HG02678 (cell line): Measurements from ENCODE around the gene NR6A1.
"Not testable (repeated sequence)": the region's sequence is repeated elsewhere in the genome, so short reads cannot be mapped to it uniquely, and the experiment has no call there.

ENCODE experiments used
- ATAC-seq: cut with Tn5 transposase; IDR thresholded peaks from one replicate; pipeline ENCODE4 v1.9.1; 2021; ENCODE audit warnings: mild to moderate bottlenecking, moderate library complexity; ENCODE audit not compliant: unreplicated experiment

NR6A1 gene

GRCh38 chr9:124761710-124762109 is 9.4 kb downstream of the NR6A1 start:
- ATAC-seq: no peak

DNA sequence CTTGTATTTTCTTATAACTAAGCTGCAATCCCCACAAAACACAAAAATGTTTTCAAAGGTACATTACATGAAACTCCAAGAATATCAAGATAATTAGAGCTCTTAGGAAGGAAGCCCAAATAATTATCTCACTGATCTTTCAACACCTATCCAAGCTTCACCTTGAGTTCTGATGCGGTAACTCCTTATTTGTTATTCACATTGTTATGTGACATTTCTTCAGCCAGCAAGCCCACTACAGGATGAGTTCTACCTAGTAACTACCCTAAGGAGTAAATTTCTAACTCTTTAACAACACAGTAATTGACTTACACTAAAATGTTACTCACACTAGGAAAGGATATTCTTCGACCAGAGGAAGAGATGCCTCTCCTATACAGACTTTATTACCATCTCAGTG is 9.9 kb downstream of the NR6A1 start:
- no peak for ATAC-seq

DNA sequence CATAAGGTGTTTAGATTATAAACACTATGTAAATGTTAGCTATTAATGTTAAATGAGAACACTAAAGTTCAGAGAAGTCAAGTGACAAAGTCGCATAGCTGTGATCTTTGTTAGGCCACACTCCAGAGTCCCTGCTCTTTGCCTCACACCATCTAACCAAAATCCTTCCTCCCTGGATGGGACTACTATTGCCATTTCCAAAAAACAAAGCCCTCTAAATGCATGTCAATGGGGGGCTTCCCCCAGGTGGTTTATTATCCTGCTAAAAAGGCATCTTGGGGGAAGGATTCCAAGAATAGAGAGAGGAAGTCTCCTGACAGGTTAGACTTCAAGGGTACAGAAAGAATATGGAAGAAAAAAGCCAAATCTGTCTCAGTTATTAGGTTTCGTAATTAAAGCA is 10.4 kb downstream of the NR6A1 start:
- no peak for ATAC-seq

GRCh38 chr9:124759327-124759726 is 11.8 kb downstream of the NR6A1 start:
- no peak for ATAC-seq

- no peak for ATAC-seq
Observed at GRCh38 chr9:124758691-124759090, 12.4 kb downstream of the NR6A1 start.

GRCh38 chr9:124758061-124758460 is 13.1 kb downstream of the NR6A1 start:
- ATAC-seq: no peak

DNA sequence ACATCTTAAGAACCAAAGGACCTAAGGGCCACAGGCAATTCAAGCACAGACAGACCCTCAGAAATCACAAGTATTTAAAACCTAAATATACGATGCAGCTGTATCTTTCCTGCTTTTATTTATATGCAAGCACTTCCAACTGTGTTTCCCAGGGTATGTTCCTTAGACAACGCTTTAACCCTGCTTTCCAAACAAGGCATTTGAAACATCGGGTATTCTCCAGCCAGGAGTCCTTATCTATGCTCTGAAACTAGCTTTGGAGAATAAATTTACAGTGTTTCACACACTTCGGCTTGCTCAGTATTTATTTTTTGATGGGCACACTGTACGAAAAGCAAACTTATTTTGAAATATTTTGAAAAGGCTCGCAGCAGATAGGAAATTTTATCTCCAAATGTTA is 13.5 kb downstream of the NR6A1 start:
- ATAC-seq: no peak

DNA sequence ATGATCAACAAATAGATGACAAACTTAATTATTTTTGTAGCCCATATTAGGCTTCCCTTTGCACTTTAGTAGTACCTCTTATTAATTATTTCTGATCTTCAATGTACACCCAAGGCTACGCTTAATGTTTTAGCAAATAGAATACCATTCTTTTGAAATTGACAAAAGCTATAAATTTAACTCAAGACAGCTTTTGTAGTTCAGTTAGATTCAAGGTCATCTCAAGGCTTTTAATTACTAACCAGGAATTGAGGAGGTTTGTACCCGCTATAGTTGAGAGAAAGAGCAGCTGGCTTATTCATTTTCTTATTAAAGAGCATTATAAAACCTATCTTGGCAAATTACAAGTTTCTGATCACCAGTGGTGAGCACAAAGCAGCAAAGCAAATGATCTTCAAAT is 15.1 kb downstream of the NR6A1 start:
- no peak for ATAC-seq

GRCh38 chr9:124755061-124755460 is 16.1 kb downstream of the NR6A1 start:
- no peak for ATAC-seq

- ATAC-seq: no peak
Observed at GRCh38 chr9:124754289-124754688, 16.8 kb downstream of the NR6A1 start.

GRCh38 chr9:124752967-124753366 is 18.1 kb downstream of the NR6A1 start:
- no peak for ATAC-seq

DNA sequence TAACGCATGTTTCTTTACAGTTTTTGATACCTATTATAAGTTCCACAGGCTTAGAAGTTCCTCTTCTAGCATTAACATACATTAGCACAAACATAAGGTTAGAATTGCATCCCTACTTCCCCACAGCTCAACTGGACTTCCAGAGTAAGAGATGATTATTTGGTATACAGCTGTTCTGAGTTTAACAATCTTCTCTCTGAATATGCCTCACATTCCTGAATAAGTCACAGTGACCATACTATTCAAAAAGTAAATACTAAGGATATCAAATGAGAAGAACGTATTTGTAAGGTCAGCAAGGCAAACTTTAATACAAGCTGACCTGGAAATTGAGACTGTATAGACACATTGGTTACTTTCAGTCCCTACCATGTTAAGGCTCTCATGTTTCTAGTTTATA is 21.3 kb downstream of the NR6A1 start:
- no peak for ATAC-seq

DNA sequence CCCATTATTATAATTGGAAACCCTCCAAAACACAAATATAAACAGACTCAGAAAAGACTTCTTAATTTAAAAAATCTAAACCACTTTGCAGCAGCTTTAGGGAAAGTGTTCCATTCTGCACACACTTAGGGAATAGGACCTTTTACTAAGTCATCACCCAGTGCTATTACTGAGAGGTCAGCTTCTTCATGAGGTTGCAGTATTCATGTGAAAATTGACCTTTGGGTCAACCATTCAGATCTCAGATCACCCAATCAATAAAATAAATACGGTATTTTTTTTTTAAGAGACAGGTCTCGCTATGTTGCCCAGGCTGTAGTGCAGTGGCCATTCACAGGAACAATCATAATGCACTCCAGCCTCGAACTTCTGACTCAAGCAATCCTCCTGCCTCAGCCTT is 21.8 kb downstream of the NR6A1 start:
- no peak for ATAC-seq

GRCh38 chr9:124747065-124747464 is 24.0 kb downstream of the NR6A1 start:
- no peak for ATAC-seq

- ATAC-seq: no peak
Observed at GRCh38 chr9:124743686-124744348, 27.3 kb downstream of the NR6A1 start.

- no peak for ATAC-seq
Observed at GRCh38 chr9:124742940-124743339, 28.2 kb downstream of the NR6A1 start.

DNA sequence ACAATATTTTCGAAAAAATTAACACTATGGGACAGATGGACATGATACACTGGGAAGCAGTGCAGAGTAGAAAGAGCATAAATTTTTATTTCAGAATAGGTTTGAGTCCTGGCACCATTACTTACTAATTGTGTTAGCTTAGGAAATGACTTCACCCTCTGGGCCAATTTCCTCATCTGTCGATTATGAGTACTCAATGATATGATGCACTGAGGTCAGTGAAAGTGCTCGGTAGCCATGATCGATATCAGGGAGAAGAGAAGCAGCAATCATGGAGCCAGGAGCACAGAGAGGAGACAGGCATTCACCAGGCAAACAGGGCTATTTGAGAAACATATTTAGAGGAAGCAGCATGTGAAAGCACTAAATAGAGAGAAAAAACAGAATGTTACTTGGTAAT is 29.4 kb downstream of the NR6A1 start:
- no peak for ATAC-seq

DNA sequence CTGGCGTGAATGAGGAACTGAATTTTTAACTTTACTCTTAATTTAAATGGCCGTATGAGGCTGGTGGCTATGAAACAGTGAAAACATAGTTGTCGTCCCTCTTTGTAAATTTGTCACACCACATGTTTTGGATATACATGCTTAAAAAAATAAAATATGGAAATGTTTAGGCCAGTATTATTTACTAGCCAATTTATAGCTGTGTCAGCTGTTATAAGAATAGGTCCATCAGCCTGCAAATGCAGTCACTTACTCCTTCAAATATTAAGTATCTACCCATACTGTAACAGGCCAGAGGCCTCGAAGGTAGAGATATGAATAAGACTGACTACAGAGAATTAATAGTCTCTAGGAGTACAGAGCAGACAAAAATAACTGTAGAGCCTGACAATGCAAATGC is 30.0 kb downstream of the NR6A1 start:
- no peak for ATAC-seq

DNA sequence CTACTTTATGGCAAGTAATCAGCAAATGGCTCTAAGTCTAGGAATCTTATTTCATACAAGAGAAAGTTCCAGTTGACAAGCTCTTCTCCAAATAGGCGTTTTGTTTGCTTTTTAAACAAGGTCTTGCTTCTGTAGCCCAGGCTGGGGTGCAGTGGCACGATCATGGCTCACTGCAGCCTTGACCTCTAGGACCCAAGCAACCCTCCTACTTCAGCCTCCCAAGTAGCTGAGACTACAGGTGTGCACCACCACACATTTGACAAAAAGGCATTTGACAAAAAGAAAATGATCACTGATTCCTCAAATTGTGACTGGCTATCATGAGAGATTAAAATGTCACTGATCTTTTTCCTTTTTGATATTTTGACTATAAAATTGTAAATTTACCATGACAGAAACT is 31.8 kb downstream of the NR6A1 start:
- no peak for ATAC-seq

DNA sequence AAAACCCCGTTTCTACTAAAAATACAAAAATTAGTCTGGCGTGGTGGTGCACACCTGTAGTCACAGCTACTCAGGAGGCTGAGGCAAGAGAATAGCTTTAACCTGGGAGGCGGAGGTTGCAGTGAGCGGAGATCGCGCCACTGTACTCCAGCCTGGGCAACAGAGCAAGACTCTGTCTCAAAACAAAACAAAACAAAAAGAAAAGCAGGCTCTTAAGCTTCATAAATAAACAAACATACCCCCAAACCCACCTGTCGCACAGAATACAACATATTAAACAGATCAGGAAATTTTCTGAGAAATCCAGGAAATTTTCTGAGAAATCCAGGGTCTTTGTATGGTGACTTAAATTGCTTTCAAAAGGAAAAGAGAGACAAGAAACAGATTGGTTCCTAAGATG is 33.0 kb downstream of the NR6A1 start:
- not testable (repeated sequence) for ATAC-seq

- ATAC-seq: no peak
Observed at GRCh38 chr9:124735121-124735520, 36.0 kb downstream of the NR6A1 start.

- ATAC-seq: not testable (repeated sequence)
Observed at GRCh38 chr9:124734741-124735083, 36.4 kb downstream of the NR6A1 start.

- no peak for ATAC-seq
Observed at GRCh38 chr9:124733964-124734740, 37.0 kb downstream of the NR6A1 start.
